Activated CD8-positive, alpha-beta memory T cell treated with anti-CD3 and anti-CD28 coated beads, Interleukin-2, amount 50 U/mL, for 24 hours (primary cell): ENCODE data around the gene THBD.

Experiments used
- DNase-seq: peaks from one replicate; pipeline ENCODE4 v3.0.0-alpha.2; 2020; ENCODE audit errors: extremely low read depth

THBD gene, protein sequence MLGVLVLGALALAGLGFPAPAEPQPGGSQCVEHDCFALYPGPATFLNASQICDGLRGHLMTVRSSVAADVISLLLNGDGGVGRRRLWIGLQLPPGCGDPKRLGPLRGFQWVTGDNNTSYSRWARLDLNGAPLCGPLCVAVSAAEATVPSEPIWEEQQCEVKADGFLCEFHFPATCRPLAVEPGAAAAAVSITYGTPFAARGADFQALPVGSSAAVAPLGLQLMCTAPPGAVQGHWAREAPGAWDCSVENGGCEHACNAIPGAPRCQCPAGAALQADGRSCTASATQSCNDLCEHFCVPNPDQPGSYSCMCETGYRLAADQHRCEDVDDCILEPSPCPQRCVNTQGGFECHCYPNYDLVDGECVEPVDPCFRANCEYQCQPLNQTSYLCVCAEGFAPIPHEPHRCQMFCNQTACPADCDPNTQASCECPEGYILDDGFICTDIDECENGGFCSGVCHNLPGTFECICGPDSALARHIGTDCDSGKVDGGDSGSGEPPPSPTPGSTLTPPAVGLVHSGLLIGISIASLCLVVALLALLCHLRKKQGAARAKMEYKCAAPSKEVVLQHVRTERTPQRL

DNA sequence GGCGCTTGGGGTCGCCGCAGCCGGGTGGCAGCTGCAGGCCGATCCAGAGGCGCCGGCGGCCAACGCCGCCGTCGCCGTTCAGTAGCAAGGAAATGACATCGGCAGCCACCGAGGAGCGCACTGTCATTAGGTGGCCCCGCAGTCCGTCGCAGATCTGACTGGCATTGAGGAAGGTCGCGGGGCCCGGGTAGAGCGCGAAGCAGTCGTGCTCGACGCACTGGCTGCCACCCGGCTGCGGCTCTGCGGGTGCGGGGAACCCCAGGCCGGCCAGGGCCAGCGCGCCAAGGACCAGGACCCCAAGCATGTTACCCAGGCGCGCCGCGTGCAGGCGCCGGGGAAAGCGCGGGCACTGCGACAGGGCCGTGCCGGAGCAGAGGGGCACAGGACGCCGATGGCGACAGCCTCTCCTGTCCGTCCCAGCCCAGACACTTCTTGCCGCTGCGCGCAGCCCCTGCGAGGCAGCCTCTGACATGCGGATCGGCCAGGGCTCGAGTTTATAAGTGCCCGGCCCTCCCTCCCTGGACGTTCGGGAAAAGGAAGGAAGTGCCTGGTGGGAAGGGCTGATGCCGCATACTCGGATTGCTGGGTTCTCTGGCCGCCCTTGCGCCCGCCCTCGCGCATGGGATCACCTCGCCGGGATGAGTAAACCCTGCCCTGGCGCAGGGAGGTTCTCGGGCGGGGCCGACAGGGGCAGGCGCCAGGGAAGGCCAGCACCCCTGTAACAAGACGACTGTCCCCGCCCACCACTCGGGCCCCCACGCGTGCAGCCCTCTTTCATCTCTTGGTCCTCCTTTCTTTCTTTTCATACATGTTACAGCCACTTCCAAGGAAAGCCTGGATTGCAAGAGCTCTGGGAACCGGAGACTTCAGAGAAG is at the start of gene THBD:
THBD (minus strand) TSS at position 472 of the 875 bp plus-strand sequence; CDS start at position 304, 168 bp downstream.
- DNase-seq: no peak

DNA sequence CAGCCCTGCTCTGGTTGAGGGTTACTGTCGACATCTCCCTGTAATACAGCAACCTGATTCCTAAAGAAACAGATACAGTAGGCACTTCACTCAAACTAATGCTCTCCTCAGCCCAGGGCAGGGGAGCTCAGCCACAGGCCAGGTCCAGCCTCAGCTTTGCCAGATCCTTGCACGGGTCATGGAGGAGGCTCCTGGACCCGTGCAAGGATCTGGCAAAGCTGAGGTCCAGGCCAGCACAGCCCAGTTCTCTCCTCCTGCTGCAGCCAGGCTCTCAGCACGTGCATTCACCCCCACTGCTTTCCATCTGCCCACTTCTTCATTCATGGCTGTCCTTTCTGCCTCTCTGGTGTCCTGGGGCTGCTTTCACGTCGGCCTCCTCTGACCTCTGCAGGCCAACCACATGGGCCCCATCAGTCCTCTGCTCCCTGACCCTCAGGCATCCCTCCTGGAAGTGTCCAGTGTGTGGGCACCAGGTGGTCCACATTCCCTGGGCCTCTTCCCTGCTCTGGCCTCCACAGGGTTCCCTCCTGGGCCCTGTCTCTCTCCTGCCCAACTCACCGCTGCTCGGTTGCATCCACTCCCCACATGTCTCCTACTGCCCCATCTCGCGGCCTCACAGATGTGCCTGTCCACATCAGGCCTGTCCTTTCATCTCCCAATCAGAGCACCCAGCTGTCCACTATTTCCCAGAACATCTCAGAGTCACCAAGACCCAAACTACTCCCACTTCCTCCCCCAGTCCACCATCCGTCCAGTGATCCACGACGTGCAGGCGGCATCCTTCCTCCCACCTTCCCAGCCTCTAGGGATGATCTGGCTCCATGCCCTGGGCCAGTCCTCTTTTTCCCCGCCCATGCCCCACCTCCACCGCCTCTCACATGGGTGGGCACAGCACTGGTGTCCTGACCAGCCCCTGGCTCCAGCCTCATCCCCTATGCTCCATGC is 48.4 kb upstream of the THBD start:
- DNase-seq: no peak

DNA sequence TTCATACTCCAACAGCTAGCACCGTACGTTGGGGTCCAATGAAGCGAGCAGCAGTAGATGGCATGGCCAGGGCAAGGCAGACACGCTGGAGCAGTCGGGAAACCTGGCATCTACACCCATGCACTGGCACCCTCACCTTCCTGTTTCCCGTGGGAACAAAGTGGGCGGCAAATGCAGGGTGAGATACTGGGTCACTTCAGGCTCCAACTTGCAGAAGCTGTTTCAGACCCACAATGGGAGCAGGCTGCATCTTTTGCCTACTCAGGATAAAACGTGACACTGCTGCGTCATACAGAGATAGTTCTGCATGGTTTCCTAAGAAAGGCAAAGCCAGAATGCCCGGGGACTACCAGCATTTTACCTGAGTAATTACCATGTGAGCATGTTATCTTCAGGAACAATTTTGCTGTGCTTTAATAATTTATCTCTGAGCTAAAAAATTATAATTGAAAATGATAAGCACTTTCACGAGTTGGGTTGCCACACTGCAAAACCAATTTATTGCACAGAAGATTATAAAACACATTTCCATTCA is 47.6 kb upstream of the THBD start:
- no peak for DNase-seq

DNA sequence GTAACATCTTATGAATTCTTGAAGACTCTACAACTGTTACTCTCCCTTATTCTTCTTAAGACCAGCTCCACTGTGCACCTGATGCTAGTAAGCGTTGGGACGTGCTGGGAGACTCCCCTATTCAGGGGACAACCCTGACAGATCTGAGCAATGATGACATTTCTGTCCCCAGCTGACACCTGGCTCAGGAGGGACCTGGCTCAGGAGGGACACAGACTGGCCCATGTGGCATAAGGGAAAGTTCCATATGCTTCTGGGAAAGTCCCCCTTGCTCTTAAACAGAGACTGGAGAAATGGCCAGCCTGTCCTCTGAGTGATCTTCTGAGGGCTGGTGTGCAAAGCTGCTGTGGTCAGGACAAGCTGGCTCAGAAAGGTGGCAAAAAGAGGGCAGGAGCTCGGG is 46.6 kb upstream of the THBD start:
- no peak for DNase-seq

DNA sequence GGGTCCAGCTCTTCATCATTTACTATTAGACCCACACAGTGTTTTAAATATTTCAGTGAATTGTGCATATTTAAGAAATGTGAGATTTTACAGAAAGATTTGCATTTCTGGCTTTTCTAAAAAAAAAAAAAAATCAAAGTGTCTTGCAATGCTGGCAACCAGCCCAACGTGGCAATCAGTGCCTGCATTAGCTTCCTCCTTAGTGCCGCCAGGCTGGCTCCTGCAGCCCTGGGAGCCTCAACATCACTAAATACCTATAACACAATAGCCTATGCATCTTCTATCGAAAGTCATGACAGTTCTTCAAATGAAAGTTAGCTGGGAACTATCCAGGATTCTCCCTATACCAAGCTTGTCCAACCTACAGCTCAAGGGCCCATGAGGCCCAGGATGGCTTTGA is 46.0 kb upstream of the THBD start:
- DNase-seq: no peak

DNA sequence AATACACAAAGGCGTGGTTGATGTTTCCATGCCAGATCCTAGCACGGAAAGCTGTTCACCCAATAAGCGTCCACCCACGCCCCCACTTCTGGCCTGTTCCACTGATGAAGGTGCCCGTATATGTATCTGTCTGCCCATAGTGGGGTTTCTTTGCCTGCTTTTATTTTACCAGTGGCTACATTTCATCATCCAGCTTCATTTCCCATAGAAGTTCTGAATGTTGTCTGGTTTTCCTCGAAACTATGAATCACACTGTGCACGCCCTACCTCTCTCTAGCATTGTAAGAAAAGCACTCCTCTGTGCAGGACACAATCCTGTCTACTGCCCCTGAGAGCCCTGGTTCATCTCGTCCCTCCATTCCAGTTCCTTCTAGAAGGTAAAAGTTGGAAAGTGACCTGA is 45.5 kb upstream of the THBD start:
- DNase-seq: no peak

DNA sequence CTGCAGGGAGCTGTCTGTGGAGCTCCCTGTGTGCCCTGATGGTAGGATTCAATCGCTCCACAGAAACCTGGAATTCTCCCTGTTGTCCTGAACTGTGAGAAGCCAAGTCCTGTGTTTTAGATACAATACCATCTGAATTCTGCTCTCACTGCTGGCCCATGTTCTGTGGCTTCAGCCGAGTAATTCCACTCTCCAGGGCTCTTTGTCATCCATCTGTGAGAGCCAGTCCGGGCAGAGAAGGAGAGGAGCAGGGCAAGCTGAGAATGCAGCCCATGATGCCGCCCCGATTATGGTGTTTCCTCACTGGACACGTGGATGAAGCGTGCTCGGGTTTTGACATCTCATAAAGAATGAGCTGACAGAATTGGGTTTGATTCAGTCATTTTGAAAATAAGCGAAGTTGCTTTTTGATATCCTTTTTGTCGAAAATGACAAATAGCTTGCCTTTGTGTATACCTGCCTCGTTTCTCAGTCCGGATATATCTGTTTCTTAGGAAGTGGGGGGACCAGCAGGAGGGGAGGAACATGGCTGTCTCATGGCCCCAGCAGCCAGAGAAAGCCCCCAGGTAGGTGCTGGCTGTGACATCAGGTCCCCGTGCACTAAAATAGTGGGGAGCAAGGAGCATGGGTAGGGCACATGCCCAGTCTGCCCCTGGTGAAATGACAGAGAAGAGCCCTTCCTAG is 44.9 kb upstream of the THBD start:
- no peak for DNase-seq

DNA sequence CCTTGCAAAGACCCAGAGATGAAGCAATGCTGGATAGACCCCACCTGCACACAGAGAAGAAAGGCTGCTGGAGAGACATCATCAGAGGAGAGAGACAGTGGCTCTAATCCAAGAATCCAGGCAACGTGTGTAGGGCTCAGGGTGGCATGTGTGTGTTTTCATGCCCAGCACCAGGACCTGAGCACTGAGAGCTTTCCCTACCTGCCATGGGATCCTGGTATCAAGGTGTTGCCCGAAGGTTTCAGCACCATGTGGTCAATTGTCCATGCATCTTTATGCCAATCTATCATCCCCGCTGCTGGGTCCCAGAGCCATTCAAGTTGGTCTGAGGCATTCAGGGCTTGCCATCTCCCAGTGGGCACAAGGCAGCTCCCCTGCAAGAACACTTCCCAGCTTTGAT is 44.1 kb upstream of the THBD start:
- DNase-seq: no peak

DNA sequence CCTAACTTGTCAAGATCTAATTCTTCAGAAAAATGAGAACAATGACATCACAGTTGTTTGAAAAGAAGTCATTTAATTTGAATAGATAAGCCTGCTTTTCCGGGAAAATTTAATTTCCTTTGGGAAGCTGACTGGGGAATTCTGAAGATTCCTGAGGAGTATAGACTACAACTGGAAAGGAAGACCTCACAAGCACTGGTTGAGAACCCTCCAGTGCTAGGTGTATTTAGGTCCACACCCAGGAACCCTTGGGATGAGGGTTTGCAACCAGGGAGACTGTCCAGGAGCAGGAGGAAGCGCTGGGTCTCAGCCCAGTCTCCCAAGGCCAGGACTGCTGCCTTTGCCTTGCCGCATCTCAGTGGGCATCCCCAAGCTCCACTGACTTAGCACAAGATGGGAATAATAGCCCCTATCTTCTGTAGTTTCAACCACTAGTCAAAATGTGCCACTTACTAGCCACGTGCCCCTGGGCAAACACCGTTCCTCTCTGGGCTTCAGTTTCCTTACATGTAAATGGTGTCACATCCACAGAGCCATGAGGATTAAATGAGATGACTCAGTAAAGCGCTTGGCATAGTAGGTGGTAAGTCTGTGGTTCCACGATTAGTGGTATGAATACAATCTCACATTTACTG is 43.5 kb upstream of the THBD start:
- no peak for DNase-seq

DNA sequence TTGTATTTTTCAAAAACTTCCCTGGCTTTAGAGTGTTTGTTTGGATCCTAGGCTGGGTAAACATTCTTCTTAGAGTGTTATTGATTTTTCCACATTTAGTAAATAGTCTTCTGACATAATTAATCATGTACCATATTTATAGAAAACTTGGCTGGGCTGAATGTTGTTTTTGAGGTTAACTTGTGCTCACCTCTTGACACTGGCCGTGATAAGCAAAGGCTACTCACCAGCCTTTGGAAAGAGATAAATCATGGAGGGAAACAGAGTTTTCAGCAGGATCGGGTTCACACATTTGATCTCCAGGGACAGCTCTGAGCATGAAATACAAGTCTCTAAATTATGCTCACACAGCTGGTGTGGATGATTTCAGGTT is 42.9 kb upstream of the THBD start:
- no peak for DNase-seq

DNA sequence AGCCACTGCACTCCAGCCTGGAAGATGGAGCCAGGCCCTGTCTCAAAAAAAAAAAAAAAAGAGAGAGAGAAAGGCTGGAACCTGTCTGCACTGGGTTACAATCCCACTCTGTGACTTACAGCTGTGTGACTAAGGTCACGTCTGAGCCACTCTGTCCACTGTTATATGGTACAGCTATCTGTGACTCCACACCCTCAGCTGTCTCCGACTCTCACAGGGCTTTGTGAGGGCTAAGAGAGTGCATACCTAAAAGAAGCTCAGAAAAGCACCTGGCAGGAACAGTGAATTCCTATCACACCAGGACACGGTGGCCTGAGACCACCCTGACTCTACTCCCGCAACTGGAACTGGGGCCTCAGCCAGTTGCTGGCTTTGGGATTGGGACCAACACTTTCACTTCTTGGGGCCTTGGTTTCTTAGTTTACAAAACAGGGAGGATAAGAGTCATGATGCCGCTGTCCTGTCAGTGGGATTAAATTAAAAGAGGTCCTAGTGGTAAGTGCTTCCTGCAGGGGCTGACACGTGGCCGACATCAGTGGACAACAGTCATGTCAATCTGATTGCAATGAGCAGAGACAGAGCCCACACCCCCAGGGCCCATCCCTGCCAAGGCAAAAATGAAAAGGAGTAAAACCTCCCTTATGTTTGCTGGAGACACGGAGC is 42.4 kb upstream of the THBD start:
- no peak for DNase-seq

DNA sequence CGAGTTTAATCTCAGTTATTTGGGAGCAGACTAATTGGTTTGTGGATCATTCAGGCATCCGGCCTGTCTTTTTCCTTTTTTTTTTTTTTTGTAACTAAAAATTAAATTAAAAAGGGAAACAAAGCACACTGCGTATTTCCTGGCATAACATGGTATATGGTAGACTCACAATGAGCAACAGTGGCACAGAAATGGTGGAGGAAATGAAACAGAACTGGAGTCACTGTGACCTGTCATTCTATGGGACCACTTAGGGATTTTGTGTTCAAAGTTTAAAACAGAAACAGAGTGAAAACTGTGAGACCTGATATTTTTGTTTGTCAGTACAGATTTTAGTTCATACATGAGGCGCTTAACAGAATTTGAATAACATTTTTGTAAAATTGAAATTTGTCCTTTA is 41.4 kb upstream of the THBD start:
- DNase-seq: no peak

DNA sequence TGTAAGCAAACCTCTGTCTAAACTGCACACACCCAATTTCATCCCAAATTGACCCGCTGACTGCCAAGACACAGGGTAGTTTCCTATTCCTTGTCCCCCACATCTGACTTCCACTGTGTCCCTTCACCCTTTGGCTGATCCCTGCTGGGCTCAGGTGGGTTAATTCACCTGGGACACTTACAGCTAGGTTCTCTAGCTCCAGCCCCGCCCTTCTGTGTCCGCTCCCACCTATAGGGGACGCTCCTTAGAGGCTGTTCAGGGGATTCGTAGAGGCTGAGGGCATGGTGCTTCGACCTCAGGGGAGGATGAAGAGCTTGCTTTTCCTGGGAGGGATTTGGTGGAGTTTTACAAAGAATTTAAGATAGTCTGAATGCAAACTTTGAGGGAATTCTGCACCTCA is 40.7 kb upstream of the THBD start:
- no peak for DNase-seq

DNA sequence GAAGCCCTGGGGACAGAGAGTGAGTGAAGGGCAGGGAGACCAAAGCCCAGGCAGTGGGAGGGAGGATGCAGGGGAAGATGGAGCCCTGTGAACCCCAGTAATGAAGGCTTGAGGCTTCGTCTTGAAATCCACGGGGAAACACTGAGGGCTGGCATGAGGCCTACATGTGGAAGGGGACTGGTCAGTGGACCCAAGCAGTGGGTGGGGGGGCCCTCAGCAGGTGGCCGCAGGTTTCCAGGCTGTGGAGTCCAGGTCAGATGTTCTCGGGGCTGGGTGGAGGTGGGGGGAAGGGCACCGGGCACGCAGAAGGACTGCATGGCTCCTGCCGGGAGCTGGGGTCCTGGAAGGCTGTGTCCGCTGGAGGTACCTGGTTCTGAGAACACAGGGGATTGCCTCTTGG is 39.4 kb upstream of the THBD start:
- DNase-seq: no peak

DNA sequence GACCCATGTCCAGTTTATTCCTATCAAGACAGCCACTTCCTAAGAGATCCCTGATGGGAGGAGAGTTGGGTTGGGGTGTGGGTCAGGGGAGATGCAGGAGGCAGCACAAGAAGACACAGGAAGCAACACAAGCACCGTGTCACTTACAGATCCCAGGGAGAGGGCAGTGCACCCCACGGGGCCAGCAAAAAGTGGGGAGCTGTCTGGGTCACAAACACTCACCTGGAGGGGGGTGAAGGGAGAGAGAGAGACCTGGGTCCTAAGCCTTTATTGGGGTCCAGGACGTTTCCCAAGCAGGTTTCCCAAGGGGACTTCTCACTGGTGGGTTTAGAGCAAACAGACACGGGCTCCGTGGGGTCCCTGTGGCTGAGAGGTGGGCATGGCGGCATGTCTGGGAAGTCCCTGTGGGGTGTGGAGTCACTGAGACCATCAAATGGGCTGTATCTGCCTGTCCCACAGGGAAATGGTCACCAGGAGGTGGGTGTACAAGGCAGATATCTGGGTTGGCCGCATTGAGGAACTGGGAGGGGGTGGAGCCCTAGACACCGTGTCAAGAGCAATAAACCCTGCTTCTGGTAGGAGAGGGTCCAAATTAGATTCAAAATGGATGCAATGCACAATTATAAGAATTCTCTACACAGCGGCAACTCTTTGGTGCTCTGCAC is 38.2 kb upstream of the THBD start:
- DNase-seq: no peak

DNA sequence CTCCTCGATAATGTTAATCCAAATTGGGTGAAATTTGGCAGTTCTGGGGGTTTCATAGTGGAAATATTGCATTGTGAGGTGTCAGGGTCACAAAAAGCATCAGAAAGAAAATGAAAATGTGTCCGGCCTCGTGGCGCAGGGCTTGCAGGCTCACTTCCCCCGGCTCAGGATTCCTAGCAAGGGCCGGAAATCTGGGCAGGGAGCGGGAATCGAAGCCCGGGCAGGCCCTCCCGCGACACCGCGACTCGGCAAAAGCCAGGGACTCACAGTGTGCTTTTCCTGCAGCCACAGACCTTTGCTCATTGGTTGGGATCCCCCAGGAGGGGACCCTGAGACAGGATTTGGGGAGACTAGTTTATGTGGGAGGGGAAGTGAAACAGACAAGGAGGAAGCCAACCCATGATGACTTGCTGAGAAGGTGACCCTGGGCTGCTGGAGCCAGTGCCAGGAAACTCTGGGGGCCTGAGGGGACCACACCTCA is 37.5 kb upstream of the THBD start:
- DNase-seq: no peak

DNA sequence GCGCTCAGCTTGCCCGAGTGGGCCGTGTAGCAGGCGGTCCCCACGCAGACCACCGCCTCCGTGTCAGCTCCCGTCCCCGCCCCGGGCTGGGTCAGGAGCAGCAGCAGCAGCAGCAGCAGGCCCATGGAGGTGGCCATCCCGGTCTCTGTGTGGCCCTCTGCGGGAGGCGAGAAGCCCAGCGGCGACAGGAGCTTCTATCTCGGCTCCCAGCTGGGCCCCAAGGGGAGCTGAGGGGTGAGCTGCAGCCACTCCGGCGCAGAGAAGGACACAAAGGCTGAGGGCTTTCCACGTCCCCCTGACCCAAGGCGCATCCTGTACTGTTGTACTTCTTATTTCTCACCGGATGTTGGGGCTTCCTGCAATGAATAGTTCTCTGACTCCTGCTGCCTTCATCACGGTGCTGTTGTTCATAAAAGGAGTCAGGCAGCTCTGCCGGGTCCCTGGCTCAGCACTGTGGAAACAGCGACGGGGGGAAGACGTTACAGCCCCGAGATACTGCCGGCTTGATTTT is 36.6 kb upstream of the THBD start, which contains the start of gene CD93:
CD93 (minus strand) TSS at position 269 of the 511 bp plus-strand sequence; CDS start at position 137, 132 bp downstream.
- DNase-seq: no peak

DNA sequence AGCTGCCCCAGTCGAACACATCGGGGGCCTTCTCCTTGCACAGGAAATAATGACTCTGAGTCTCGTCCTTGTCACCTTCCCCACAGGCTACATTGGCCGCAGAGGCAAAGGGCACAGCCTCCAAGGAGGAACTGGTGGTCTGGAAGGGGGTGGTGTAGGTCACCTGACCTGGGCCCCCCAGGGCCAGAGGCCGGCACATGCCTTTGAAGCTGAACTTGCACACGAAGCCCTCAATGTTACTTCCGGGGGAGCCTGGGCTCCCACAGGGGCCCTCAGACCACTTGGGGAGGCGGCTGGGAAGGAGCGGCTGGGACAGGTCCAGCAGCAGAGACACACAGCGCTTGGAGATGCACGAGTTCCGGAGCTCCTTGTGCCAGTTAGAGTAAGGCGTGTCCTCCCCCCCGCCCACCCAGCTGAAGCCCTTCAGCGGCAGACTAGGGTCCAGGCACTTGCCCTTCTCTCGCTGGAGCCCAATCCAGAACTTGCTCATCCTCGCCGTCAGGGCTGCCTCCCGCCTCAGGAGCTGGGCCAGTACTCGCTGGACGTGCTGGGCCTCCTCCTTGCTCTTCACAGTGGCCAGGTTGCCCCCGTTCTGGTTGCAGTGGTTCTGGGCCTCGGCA is 36.1 kb upstream of the THBD start:
- no peak for DNase-seq
